K562 (cell line): ENCODE results near the gene FRMD3.

Source experiments
- CBFA2T3 ChIP-seq: fragments of 450-650 bp; IDR thresholded peaks from 2 replicates; pipeline ENCODE4 v1.6.1; 2017
- CTCF ChIP-seq, 3 experiments: IDR thresholded peaks in 2 of 3; conservative IDR thresholded peaks in 1 of 3; 2 replicates each; pipeline ENCODE4 v1.5.1; 2011 to 2012; ENCODE audit warnings: low read length in 3 of 3, mild to moderate bottlenecking in 3 of 3, control low read depth in 2 of 3, improper control_type of control experiment in 1 of 3, inconsistent platforms in 1 of 3, low read depth in 1 of 3, mixed read lengths in 1 of 3, moderate library complexity in 1 of 3; ENCODE audit not compliant: insufficient read depth in 2 of 3
- EGR1 ChIP-seq: fragments of 450-650 bp; conservative IDR thresholded peaks from 2 replicates; pipeline ENCODE4 v1.6.1; 2017; ENCODE audit warnings: mild to moderate bottlenecking
- ELK1 ChIP-seq: sonication (generic); formaldehyde crosslinking; IDR thresholded peaks from 2 replicates; pipeline ENCODE4 v1.8.1; 2022; ENCODE audit warnings: missing genetic modification reagents
- GABPA ChIP-seq: fragments of 200-800 bp; sonication (Bioruptor generic); conservative IDR thresholded peaks from 2 replicates; pipeline ENCODE4 v1.6.1; 2016; ENCODE audit warnings: low read depth, missing genetic modification characterization, missing compliant biosample characterization
- JUND ChIP-seq, 2 experiments: IDR thresholded peaks; 2 replicates in 1 of 2; 3 replicates in 1 of 2; pipeline ENCODE4 v1.6.1; 2011; ENCODE audit warnings: borderline replicate concordance in 2 of 2, low read depth in 2 of 2, low read length in 2 of 2, improper control_type of control experiment in 1 of 2, missing biosample characterization in 1 of 2, missing genetic modification characterization in 1 of 2, missing genetic modification reagents in 1 of 2
- TCF7L2 ChIP-seq: fragments of 150-350 bp; IDR thresholded peaks from 2 replicates; pipeline ENCODE4 v1.6.1; 2016; ENCODE audit warnings: low read depth, mild to moderate bottlenecking, low read length, moderate library complexity
- ZFP1 ChIP-seq: fragments of 450-650 bp; formaldehyde crosslinking; IDR thresholded peaks from 2 replicates; pipeline ENCODE4 v1.4.0; 2020; ENCODE audit warnings: mild to moderate bottlenecking, mixed read lengths
- ZNF436 ChIP-seq: fragments of 250-450, 450-650 bp; sonication (Bioruptor Pico); formaldehyde crosslinking; IDR thresholded peaks from 2 replicates; pipeline ENCODE4 v1.7.0; 2020; ENCODE audit warnings: mild to moderate bottlenecking
- ZNF511 ChIP-seq: sonication (generic); formaldehyde crosslinking; IDR thresholded peaks from 2 replicates; pipeline ENCODE4 v1.8.0; 2022; ENCODE audit warnings: mild to moderate bottlenecking, missing genetic modification reagents

GRCh38 chr9:83472764-83473163 is 65.4 kb downstream of the FRMD3 start:
- no peak for TF ChIP-seq ZNF436
- no peak for TF ChIP-seq GABPA
- no peak for TF ChIP-seq ZFP1
- TF ChIP-seq CBFA2T3 = no peak
- no peak for TF ChIP-seq JUND (IDR thresholded peaks at IDR 0.05; ENCODE audit: borderline replicate concordance, low read depth, low read length)
- TF ChIP-seq JUND (tag; IDR thresholded peaks at IDR 0.05; ENCODE audit: borderline replicate concordance, low read depth, low read length) = no peak
- no peak for TF ChIP-seq EGR1
- TF ChIP-seq ELK1 = no peak
- no peak for TF ChIP-seq CTCF (IDR thresholded peaks at IDR 0.05 in 2 of 3, conservative IDR thresholded peaks at IDR 0.05 in 1 of 3; ENCODE audit: insufficient read depth in 2 of 3, low read depth in 1 of 3, low read length in 3 of 3)
- TF ChIP-seq TCF7L2 = no peak
- TF ChIP-seq ZNF511 (CRISPR knock-in tag) = no peak
